ENCODE measurements around the gene CLRN3. TPM values are rescaled to one million over a fixed set of nuclear protein-coding genes. Genes with fewer than 3 reads are reported as not detected.

The CLRN3 gene
- total and polyA plus RNA-seq, 12 donors: not detected

DNA sequence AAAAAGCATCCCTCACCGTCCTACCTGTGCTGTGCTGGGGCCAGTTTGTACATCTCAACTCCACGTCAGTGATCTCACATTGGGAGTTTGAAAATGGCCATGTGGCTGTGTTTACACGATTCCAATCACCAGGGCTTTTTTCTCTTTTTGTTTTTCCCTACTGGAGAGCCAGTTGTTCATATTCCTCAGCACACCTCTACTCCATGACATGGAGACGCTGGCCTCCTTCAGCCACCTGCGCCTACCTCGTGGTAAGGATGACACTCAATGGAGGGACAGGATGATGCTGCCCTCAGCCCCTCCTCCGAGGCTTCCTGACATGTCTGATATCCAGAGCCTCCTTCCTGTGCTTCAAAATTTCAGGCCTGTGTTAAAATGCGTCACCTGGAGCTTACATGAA, 10.3 kb downstream of the CLRN3 start:
- no peak for DNase-seq
- no peak for ATAC-seq
- no peaks in the 10 kb centered on the region for H3K36me3 ChIP-seq
- H3K4me3 ChIP-seq: no peak overlapping the region
- 78 to 90% methylated on average over 8 of the region's 8 CpGs for WGBS, 2 donors
- no peaks in the 10 kb centered on the region for H3K9me3 ChIP-seq
- H3K27ac ChIP-seq: no peak overlapping the region
- TF ChIP-seq, protein P1, sequence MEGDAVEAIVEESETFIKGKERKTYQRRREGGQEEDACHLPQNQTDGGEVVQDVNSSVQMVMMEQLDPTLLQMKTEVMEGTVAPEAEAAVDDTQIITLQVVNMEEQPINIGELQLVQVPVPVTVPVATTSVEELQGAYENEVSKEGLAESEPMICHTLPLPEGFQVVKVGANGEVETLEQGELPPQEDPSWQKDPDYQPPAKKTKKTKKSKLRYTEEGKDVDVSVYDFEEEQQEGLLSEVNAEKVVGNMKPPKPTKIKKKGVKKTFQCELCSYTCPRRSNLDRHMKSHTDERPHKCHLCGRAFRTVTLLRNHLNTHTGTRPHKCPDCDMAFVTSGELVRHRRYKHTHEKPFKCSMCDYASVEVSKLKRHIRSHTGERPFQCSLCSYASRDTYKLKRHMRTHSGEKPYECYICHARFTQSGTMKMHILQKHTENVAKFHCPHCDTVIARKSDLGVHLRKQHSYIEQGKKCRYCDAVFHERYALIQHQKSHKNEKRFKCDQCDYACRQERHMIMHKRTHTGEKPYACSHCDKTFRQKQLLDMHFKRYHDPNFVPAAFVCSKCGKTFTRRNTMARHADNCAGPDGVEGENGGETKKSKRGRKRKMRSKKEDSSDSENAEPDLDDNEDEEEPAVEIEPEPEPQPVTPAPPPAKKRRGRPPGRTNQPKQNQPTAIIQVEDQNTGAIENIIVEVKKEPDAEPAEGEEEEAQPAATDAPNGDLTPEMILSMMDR (IDR thresholded peaks at IDR 0.05): no peak
- no peaks in the 10 kb centered on the region for H3K27me3 ChIP-seq
- intact Hi-C loops (cut with DNase I): no loop called here
- peaks cover 0 to 66% (median 8%) of the 10 kb centered on the region in 9 donors for H3K4me1 ChIP-seq

DNA sequence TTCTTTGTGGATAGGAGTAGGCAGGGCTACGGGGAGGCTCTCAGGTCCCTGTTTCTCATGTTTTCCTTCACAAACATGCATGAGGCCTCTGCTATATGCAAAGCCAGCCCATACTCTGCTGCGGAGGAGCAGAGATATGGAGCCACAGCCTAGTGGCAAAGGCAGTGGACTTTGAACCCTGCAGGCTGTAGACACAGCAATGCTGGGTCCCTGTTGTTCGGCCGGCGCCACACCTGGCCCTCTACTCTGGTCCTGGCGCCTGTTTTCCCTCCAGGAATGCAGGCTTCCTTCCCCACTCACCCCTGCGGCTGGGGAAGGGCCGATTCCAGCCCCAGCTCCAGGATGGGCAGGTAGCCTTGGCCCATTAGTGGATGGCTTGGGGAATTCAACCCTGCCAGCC, 11.5 kb downstream of the CLRN3 start:
- TF ChIP-seq, protein P1 (IDR thresholded peaks at IDR 0.05): no peak
- intact Hi-C loops (cut with DNase I): no loop called here
- Histone ChIP-seq H3K4me3 (no peak overlapping the region), H3K36me3 (no peaks in the 10 kb centered on the region), H3K27ac (peak overlapping the region in 5 of 10 donors; percentile 34 to 90 (median 48)), H3K9me3 (no peaks in the 10 kb centered on the region), H3K27me3 (peaks cover 0 to 1% (median 0%) of the 10 kb centered on the region in 7 donors), H3K4me1 (peaks cover 0 to 61% (median 6%) of the 10 kb centered on the region in 9 donors)
- WGBS, 2 donors: 92 to 96% methylated on average over 8 of the region's 8 CpGs
- DNase-seq (no peak), ATAC-seq (no peak)

- no peak for DNase-seq
- Histone ChIP-seq H3K4me3 (no peak overlapping the region), H3K9me3 (no peaks in the 10 kb centered on the region), H3K4me1 (peaks cover 0 to 61% (median 6%) of the 10 kb centered on the region in 9 donors), H3K27ac (peak overlapping the region in 4 of 10 donors; percentile 48 to 90 (median 57)), H3K36me3 (no peaks in the 10 kb centered on the region), H3K27me3 (peaks cover 0 to 6% (median 0%) of the 10 kb centered on the region in 7 donors)
- WGBS, 2 donors: 38 to 39% methylated on average over 2 of the region's 2 CpGs
- TF ChIP-seq, protein P1 (IDR thresholded peaks at IDR 0.05): no peak
- ATAC-seq: peak; percentile 50 to 71 (median 58)
- intact Hi-C loops (cut with DNase I): no loop called here
Measured at GRCh38 chr10:127880557-127880956, 12.2 kb downstream of the CLRN3 start.

DNA sequence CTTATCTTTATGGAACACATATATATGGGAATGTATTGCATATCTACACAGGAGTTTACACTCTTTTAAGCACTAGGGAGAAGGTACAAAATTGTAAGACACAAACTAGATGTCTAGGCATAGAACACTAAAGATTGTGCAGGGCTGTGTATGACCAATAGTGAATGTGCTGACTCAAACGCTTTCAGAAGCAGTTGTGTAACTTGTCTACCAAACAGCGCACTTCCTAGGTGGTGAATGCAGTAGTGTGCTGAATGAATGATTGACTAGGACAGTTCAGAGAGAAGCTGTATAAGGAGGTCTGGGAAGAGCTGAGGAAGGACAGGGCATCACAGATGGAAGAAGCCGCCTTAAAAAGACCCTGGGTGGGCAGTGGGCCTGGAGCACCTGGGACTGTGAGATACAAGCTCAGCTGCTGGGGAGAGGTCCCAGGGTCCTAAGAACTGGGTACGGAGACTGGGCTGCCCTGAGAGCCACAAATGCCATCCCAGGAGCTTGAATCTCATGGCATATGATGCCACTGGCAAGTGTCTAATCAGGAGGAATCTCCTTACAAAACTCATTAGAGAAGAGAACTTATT, 14.2 kb downstream of the CLRN3 start:
- Histone ChIP-seq H3K36me3 (no peaks in the 10 kb centered on the region), H3K4me3 (no peak overlapping the region), H3K4me1 (peaks cover 0 to 61% (median 8%) of the 10 kb centered on the region in 9 donors), H3K9me3 (no peaks in the 10 kb centered on the region), H3K27ac (peak overlapping the region in 1 of 10 donors; percentile 90), H3K27me3 (peaks cover 0 to 8% (median 0%) of the 10 kb centered on the region in 7 donors)
- TF ChIP-seq, protein P1 (IDR thresholded peaks at IDR 0.05): no peak
- intact Hi-C loops (cut with DNase I): no loop called here
- 81 to 89% methylated on average over 4 of the region's 4 CpGs for WGBS, 2 donors
- peak in 6 of 8 donors; percentile 39 to 65 (median 55) for ATAC-seq
- no peak for DNase-seq

Measured in heart right ventricle (tissue), 16 donors.